ENCODE measurements around the gene ZNF746. TPM values are rescaled to one million over a fixed set of nuclear protein-coding genes. Genes with fewer than 3 reads are reported as not detected.

ZNF746 gene
- polyA plus RNA-seq, 2 of the 4 experiments (the other 2 are of a cell fraction): 6.8 to 10.7 TPM

- Histone ChIP-seq H3K27ac (no peak overlapping the region), H3K4me2 (no peak overlapping the region), H3K9me3 (peaks cover 3% of the 10 kb centered on the region; the same call in 1 of the 3 replicates), H3K4me1 (no peaks in the 10 kb centered on the region), H3K4me3 (no peak overlapping the region)
- DNase-seq (ENCODE audit: low read depth in 1 of 2, low spot score in 1 of 2): no peak
- 91% methylated on average over 6 of the region's 6 CpGs for WGBS (ENCODE audit: missing lambda C conversion rate)
- POLR2A ChIA-PET: no interaction called here
- CTCF ChIA-PET: no interaction called here
- no peak for ATAC-seq
- no peak for FAIRE-seq
- TF ChIP-seq BCL3 (IDR thresholded peaks at IDR 0.05) (no peak), SMC3 (IDR thresholded peaks at IDR 0.05) (no peak), RFX5 (IDR thresholded peaks at IDR 0.05) (no peak), REST (IDR thresholded peaks at IDR 0.05) (no peak), EHF (CRISPR knock-in tag; IDR thresholded peaks at IDR 0.05) (no peak), ZNF302 (CRISPR knock-in tag; IDR thresholded peaks at IDR 0.05) (no peak)
- TF ChIP-seq, protein P1, sequence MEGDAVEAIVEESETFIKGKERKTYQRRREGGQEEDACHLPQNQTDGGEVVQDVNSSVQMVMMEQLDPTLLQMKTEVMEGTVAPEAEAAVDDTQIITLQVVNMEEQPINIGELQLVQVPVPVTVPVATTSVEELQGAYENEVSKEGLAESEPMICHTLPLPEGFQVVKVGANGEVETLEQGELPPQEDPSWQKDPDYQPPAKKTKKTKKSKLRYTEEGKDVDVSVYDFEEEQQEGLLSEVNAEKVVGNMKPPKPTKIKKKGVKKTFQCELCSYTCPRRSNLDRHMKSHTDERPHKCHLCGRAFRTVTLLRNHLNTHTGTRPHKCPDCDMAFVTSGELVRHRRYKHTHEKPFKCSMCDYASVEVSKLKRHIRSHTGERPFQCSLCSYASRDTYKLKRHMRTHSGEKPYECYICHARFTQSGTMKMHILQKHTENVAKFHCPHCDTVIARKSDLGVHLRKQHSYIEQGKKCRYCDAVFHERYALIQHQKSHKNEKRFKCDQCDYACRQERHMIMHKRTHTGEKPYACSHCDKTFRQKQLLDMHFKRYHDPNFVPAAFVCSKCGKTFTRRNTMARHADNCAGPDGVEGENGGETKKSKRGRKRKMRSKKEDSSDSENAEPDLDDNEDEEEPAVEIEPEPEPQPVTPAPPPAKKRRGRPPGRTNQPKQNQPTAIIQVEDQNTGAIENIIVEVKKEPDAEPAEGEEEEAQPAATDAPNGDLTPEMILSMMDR (IDR thresholded peaks at IDR 0.05): no peak
- TF ChIP-seq, protein P2, sequence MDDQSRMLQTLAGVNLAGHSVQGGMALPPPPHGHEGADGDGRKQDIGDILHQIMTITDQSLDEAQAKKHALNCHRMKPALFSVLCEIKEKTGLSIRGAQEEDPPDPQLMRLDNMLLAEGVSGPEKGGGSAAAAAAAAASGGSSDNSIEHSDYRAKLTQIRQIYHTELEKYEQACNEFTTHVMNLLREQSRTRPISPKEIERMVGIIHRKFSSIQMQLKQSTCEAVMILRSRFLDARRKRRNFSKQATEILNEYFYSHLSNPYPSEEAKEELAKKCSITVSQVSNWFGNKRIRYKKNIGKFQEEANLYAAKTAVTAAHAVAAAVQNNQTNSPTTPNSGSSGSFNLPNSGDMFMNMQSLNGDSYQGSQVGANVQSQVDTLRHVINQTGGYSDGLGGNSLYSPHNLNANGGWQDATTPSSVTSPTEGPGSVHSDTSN (IDR thresholded peaks at IDR 0.05): no peak
- TF ChIP-seq, protein P3, sequence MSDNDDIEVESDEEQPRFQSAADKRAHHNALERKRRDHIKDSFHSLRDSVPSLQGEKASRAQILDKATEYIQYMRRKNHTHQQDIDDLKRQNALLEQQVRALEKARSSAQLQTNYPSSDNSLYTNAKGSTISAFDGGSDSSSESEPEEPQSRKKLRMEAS (IDR thresholded peaks at IDR 0.05): no peak
Observed at GRCh38 chr7:149473251-149473650, 24.4 kb downstream of the ZNF746 start.

- FAIRE-seq: no peak
- no peak for ATAC-seq
Observed at GRCh38 chr7:149471289-149471953, 26.2 kb downstream of the ZNF746 start.

More at GRCh38 chr7:149471289-149471953, 26.2 kb downstream of the ZNF746 start:
- DNase-seq (ENCODE audit: low read depth in 1 of 2, low spot score in 1 of 2): no peak
- ChIA-PET POLR2A (no interaction called here), CTCF (no interaction called here)
- Histone ChIP-seq H3K4me1 (no peaks in the 10 kb centered on the region), H3K4me3 (no peak overlapping the region), H3K27ac (no peak overlapping the region), H3K9me3 (peaks cover 14% of the 10 kb centered on the region), H3K4me2 (no peak overlapping the region)
- TF ChIP-seq, protein P1 (IDR thresholded peaks at IDR 0.05): no peak
- TF ChIP-seq SREBF2 (IDR thresholded peaks at IDR 0.05): no peak
- TF ChIP-seq RAD21 (conservative IDR thresholded peaks at IDR 0.05 in 1 of 2, IDR thresholded peaks at IDR 0.05 in 1 of 2): no peak
- TF ChIP-seq ZSCAN20 (CRISPR knock-in tag; IDR thresholded peaks at IDR 0.05): no peak
- TF ChIP-seq, protein P4, sequence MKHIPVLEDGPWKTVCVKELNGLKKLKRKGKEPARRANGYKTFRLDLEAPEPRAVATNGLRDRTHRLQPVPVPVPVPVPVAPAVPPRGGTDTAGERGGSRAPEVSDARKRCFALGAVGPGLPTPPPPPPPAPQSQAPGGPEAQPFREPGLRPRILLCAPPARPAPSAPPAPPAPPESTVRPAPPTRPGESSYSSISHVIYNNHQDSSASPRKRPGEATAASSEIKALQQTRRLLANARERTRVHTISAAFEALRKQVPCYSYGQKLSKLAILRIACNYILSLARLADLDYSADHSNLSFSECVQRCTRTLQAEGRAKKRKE (CRISPR knock-in tag; IDR thresholded peaks at IDR 0.05; ENCODE audit: low read depth): no peak
- TF ChIP-seq EHF (CRISPR knock-in tag; IDR thresholded peaks at IDR 0.05): no peak
- no peak for TF ChIP-seq PHF8 (IDR thresholded peaks at IDR 0.05; ENCODE audit: borderline replicate concordance, low read depth)
- no peak for TF ChIP-seq HOXB5 (CRISPR knock-in tag; IDR thresholded peaks at IDR 0.05)
- 97% methylated on average over 6 of the region's 6 CpGs for WGBS (ENCODE audit: missing lambda C conversion rate)

Data from A549 (cell line).